Measurements from ENCODE around the gene TLE1.

GRCh38 chr9:81591791-81592190 lies 97.6 kb downstream of the TLE1 start:
- TF ChIP-seq CTCF (IDR thresholded peaks at IDR 0.05; ENCODE audit: low read length): no peak
- no peak for TF ChIP-seq EZH2 (IDR thresholded peaks at IDR 0.05; ENCODE audit: borderline replicate concordance, low read length)
